Neural progenitor cell (in vitro differentiated cells): ENCODE results near the gene STXBP3.

Experiments
- EZH2 ChIP-seq: fragments of 200-600 bp; sonication (generic); IDR thresholded peaks from 2 replicates; pipeline ENCODE4 v1.6.1; 2017; ENCODE audit warnings: antibody characterized with exemption, mild to moderate bottlenecking, moderate library complexity
- EZH2phosphoT487 ChIP-seq: fragments of 200-600 bp; sonication (generic); IDR thresholded peaks from 2 replicates; pipeline ENCODE4 v1.6.1; 2017; ENCODE audit warnings: antibody characterized with exemption
- TF ChIP-seq, protein P1 (sequence below): fragments of 200-600 bp; sonication (generic); IDR thresholded peaks from 2 replicates; pipeline ENCODE4 v1.5.1; 2017; ENCODE audit warnings: antibody characterized with exemption, mild to moderate bottlenecking

DNA sequence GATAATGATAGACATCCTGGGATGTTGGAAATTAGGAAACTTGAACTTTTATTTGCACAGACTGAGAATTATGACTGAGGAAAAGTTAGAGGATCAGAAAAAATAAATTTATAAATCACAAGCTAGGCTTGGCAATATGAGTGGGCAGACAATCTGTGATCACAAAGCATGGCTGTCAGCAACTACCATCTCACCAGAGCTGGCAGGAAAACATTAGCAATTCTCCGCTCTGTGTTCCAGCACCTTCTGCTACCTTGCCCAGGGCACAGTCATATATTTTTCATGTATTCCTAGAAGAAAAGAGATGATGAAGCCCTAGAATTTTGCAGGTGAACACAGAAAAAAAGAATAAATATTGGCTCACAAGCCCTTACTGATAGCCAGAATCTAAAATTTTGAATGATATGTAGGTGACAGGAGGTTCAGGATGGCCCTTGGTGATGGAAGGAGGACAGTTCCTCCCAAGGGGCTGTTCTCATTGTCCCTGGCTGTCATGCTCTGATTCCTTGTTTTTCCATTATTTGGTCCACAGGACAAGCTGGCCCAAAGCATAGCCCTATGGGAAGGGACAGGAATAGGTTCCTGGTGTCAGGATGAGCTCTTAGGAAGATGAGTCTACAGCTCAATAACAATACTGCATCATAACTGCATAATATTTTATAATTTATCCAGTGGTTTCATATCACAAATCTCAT lies 12.2 kb upstream of the STXBP3 start:
- TF ChIP-seq, protein P1, sequence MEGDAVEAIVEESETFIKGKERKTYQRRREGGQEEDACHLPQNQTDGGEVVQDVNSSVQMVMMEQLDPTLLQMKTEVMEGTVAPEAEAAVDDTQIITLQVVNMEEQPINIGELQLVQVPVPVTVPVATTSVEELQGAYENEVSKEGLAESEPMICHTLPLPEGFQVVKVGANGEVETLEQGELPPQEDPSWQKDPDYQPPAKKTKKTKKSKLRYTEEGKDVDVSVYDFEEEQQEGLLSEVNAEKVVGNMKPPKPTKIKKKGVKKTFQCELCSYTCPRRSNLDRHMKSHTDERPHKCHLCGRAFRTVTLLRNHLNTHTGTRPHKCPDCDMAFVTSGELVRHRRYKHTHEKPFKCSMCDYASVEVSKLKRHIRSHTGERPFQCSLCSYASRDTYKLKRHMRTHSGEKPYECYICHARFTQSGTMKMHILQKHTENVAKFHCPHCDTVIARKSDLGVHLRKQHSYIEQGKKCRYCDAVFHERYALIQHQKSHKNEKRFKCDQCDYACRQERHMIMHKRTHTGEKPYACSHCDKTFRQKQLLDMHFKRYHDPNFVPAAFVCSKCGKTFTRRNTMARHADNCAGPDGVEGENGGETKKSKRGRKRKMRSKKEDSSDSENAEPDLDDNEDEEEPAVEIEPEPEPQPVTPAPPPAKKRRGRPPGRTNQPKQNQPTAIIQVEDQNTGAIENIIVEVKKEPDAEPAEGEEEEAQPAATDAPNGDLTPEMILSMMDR: no peak
- TF ChIP-seq EZH2: no peak
- TF ChIP-seq EZH2phosphoT487: no peak
